DOHH2 (cell line): ENCODE data around the gene ALK.

Experiments
- CTCF ChIP-seq: fragments of 200-600 bp; sonication (generic); IDR thresholded peaks from one replicate; pipeline ENCODE4 v1.5.1; 2014; ENCODE audit warnings: antibody characterized with exemption, mild to moderate bottlenecking, low read depth, low read length; ENCODE audit not compliant: poor library complexity, severe bottlenecking
- EZH2phosphoT487 ChIP-seq: fragments of 200-600 bp; sonication (generic); IDR thresholded peaks from 2 replicates; pipeline ENCODE4 v1.6.1; 2017; ENCODE audit warnings: borderline replicate concordance, mild to moderate bottlenecking, antibody characterized with exemption, low read length, moderate library complexity, mixed read lengths

GRCh38 chr2:29848566-29849310 lies 72.6 kb downstream of the ALK start:
- no peak for TF ChIP-seq CTCF
- no peak for TF ChIP-seq EZH2phosphoT487
